ENCODE measurements around the gene SPAG7.

Gene SPAG7

GRCh38 chr17:4974115-4974670 lies 6.6 kb upstream of the SPAG7 start:
- DNase-seq = no peak

GRCh38 chr17:4973256-4974114 lies 5.9 kb upstream of the SPAG7 start:
- DNase-seq = no peak

- DNase-seq = no peak
These were observed 5.1 kb upstream of the SPAG7 start for GRCh38 chr17:4972752-4973151.

- DNase-seq = no peak
These were observed 4.7 kb upstream of the SPAG7 start for GRCh38 chr17:4972322-4972721.

- DNase-seq = no peak
These were observed 4.2 kb upstream of the SPAG7 start for GRCh38 chr17:4971826-4972225.

- DNase-seq = no peak
These were observed 2.7 kb upstream of the SPAG7 start for GRCh38 chr17:4970273-4970672.

GRCh38 chr17:4969551-4970173 lies 2.0 kb upstream of the SPAG7 start:
- no peak for DNase-seq

- DNase-seq = peak; percentile 52
These were observed 1.5 kb upstream of the SPAG7 start for GRCh38 chr17:4969047-4969550.

GRCh38 chr17:4968486-4969046 lies 949 bp upstream of the SPAG7 start:
- peak; percentile 44 for DNase-seq

GRCh38 chr17:4966844-4967538 lies 626 bp downstream of the SPAG7 start:
- DNase-seq = peak; percentile 100

- DNase-seq = no peak
These were observed 2.2 kb downstream of the SPAG7 start for GRCh38 chr17:4965311-4965986.

- no peak for DNase-seq
These were observed 7.2 kb downstream of the SPAG7 start for GRCh38 chr17:4960279-4960922.

GRCh38 chr17:4959261-4959965 lies 8.2 kb downstream of the SPAG7 start:
- DNase-seq = no peak

GRCh38 chr17:4958102-4958501 lies 9.5 kb downstream of the SPAG7 start:
- DNase-seq = no peak

GRCh38 chr17:4956493-4957061 lies 11.0 kb downstream of the SPAG7 start:
- DNase-seq = no peak

- no peak for DNase-seq
These were observed 12.5 kb downstream of the SPAG7 start for GRCh38 chr17:4955091-4955490.

GRCh38 chr17:4953451-4953961 lies 14.1 kb downstream of the SPAG7 start:
- no peak for DNase-seq

GRCh38 chr17:4951486-4951885 lies 16.1 kb downstream of the SPAG7 start:
- no peak for DNase-seq

GRCh38 chr17:4950746-4951204 lies 16.8 kb downstream of the SPAG7 start, which contains the start of gene ENO3:
TSS of gene ENO3 (plus strand) at chr17:4951119. CDS start at chr17:4951830, 711 bp downstream.
- peak; percentile 71 for DNase-seq

GRCh38 chr17:4950075-4950745 lies 17.4 kb downstream of the SPAG7 start:
- DNase-seq = peak; percentile 51

All from DMS79 treated with DMSO at 0.1 percent for 48 hours (cell line).